ENCODE results near the gene DNLZ.
"Not testable (repeated sequence)": the region's sequence is repeated elsewhere in the genome, so short reads cannot be mapped to it uniquely, and the experiment has no call there.

DNLZ gene

GRCh38 chr9:136352682-136353081 lies 10.9 kb downstream of the DNLZ start:
- Histone ChIP-seq H3K4me3 (ENCODE audit: insufficient read depth, low read depth, low read length) (no peak overlapping the region), H3K9me3 (ENCODE audit: control insufficient read depth, low read length) (no peaks in the 10 kb centered on the region), H3K36me3 (ENCODE audit: control insufficient read depth, insufficient read depth, low read length) (no peaks in the 10 kb centered on the region), H3K27me3 (ENCODE audit: control insufficient read depth, insufficient read depth, low read length, poor library complexity, severe bottlenecking) (no peaks in the 10 kb centered on the region), H3K4me1 (ENCODE audit: control insufficient read depth, insufficient read depth, low read length) (no peaks in the 10 kb centered on the region), H3K27ac (ENCODE audit: insufficient read depth, low read depth, low read length, poor library complexity, severe bottlenecking) (no peak overlapping the region)
- WGBS, 2 experiments = 85 to 86% methylated on average over 16 of the region's 16 CpGs

GRCh38 chr9:136351868-136352267 lies 11.7 kb downstream of the DNLZ start:
- WGBS, 2 experiments = 96 to 97% methylated on average over 20 to 23 of the region's 24 CpGs
- not testable (repeated sequence) for H3K9me3 ChIP-seq (ENCODE audit: control insufficient read depth, low read length); H3K27me3 ChIP-seq (ENCODE audit: control insufficient read depth, insufficient read depth, low read length, poor library complexity, severe bottlenecking)

GRCh38 chr9:136351252-136351800 lies 12.2 kb downstream of the DNLZ start:
- 92 to 94% methylated on average over 11 of the region's 11 CpGs for WGBS, 2 experiments
- H3K27ac ChIP-seq (ENCODE audit: insufficient read depth, low read depth, low read length, poor library complexity, severe bottlenecking) = no peak overlapping the region
- no peaks in the 10 kb centered on the region for H3K9me3 ChIP-seq (ENCODE audit: control insufficient read depth, low read length)
- H3K4me3 ChIP-seq (ENCODE audit: insufficient read depth, low read depth, low read length) = no peak overlapping the region
- no peaks in the 10 kb centered on the region for H3K36me3 ChIP-seq (ENCODE audit: control insufficient read depth, insufficient read depth, low read length)
- peaks cover 4% of the 10 kb centered on the region for H3K4me1 ChIP-seq (ENCODE audit: control insufficient read depth, insufficient read depth, low read length)
- no peaks in the 10 kb centered on the region for H3K27me3 ChIP-seq (ENCODE audit: control insufficient read depth, insufficient read depth, low read length, poor library complexity, severe bottlenecking)

More at GRCh38 chr9:136351868-136352267, 11.7 kb downstream of the DNLZ start:
- H3K27ac ChIP-seq (ENCODE audit: insufficient read depth, low read depth, low read length, poor library complexity, severe bottlenecking); H3K36me3 ChIP-seq (ENCODE audit: control insufficient read depth, insufficient read depth, low read length); H3K4me3 ChIP-seq (ENCODE audit: insufficient read depth, low read depth, low read length); H3K4me1 ChIP-seq (ENCODE audit: control insufficient read depth, insufficient read depth, low read length): not testable (repeated sequence)

GRCh38 chr9:136349546-136349945 lies 14.0 kb downstream of the DNLZ start:
- H3K36me3 ChIP-seq (ENCODE audit: control insufficient read depth, insufficient read depth, low read length) = no peaks in the 10 kb centered on the region
- H3K4me3 ChIP-seq (ENCODE audit: insufficient read depth, low read depth, low read length) = no peak overlapping the region
- WGBS, 2 experiments = 87 to 90% methylated on average over 24 of the region's 24 CpGs

GRCh38 chr9:136348691-136349090 lies 14.9 kb downstream of the DNLZ start:
- Histone ChIP-seq H3K27me3 (ENCODE audit: control insufficient read depth, insufficient read depth, low read length, poor library complexity, severe bottlenecking) (no peaks in the 10 kb centered on the region), H3K4me1 (ENCODE audit: control insufficient read depth, insufficient read depth, low read length) (peaks cover 8% of the 10 kb centered on the region), H3K27ac (ENCODE audit: insufficient read depth, low read depth, low read length, poor library complexity, severe bottlenecking) (no peak overlapping the region), H3K4me3 (ENCODE audit: insufficient read depth, low read depth, low read length) (no peak overlapping the region), H3K36me3 (ENCODE audit: control insufficient read depth, insufficient read depth, low read length) (no peaks in the 10 kb centered on the region), H3K9me3 (ENCODE audit: control insufficient read depth, low read length) (no peaks in the 10 kb centered on the region)
- WGBS, 2 experiments = 95 to 96% methylated on average over 14 of the region's 14 CpGs

More at GRCh38 chr9:136349546-136349945, 14.0 kb downstream of the DNLZ start:
- peaks cover 8% of the 10 kb centered on the region for H3K4me1 ChIP-seq (ENCODE audit: control insufficient read depth, insufficient read depth, low read length)
- H3K27ac ChIP-seq (ENCODE audit: insufficient read depth, low read depth, low read length, poor library complexity, severe bottlenecking) = no peak overlapping the region
- H3K27me3 ChIP-seq (ENCODE audit: control insufficient read depth, insufficient read depth, low read length, poor library complexity, severe bottlenecking) = no peaks in the 10 kb centered on the region
- no peaks in the 10 kb centered on the region for H3K9me3 ChIP-seq (ENCODE audit: control insufficient read depth, low read length)

- Histone ChIP-seq H3K27me3 (ENCODE audit: control insufficient read depth, insufficient read depth, low read length, poor library complexity, severe bottlenecking) (no peaks in the 10 kb centered on the region), H3K9me3 (ENCODE audit: control insufficient read depth, low read length) (no peaks in the 10 kb centered on the region), H3K36me3 (ENCODE audit: control insufficient read depth, insufficient read depth, low read length) (no peaks in the 10 kb centered on the region), H3K27ac (ENCODE audit: insufficient read depth, low read depth, low read length, poor library complexity, severe bottlenecking) (no peak overlapping the region), H3K4me3 (ENCODE audit: insufficient read depth, low read depth, low read length) (no peak overlapping the region), H3K4me1 (ENCODE audit: control insufficient read depth, insufficient read depth, low read length) (peaks cover 16% of the 10 kb centered on the region)
- WGBS, 2 experiments = 92% methylated on average over 34 of the region's 34 CpGs
Observed at GRCh38 chr9:136347472-136348256, 15.9 kb downstream of the DNLZ start.

- WGBS, 2 experiments = 87 to 89% methylated on average over 20 of the region's 20 CpGs
- H3K4me1 ChIP-seq (ENCODE audit: control insufficient read depth, insufficient read depth, low read length) = peaks cover 17% of the 10 kb centered on the region
- H3K36me3 ChIP-seq (ENCODE audit: control insufficient read depth, insufficient read depth, low read length) = no peaks in the 10 kb centered on the region
- no peaks in the 10 kb centered on the region for H3K27me3 ChIP-seq (ENCODE audit: control insufficient read depth, insufficient read depth, low read length, poor library complexity, severe bottlenecking)
- no peak overlapping the region for H3K4me3 ChIP-seq (ENCODE audit: insufficient read depth, low read depth, low read length)
- no peaks in the 10 kb centered on the region for H3K9me3 ChIP-seq (ENCODE audit: control insufficient read depth, low read length)
- no peak overlapping the region for H3K27ac ChIP-seq (ENCODE audit: insufficient read depth, low read depth, low read length, poor library complexity, severe bottlenecking)
Observed at GRCh38 chr9:136346927-136347465, 16.5 kb downstream of the DNLZ start.

GRCh38 chr9:136346157-136346481 lies 17.4 kb downstream of the DNLZ start:
- H3K4me1 ChIP-seq (ENCODE audit: control insufficient read depth, insufficient read depth, low read length) = peaks cover 21% of the 10 kb centered on the region
- H3K36me3 ChIP-seq (ENCODE audit: control insufficient read depth, insufficient read depth, low read length) = no peaks in the 10 kb centered on the region
- 81 to 82% methylated on average over 10 of the region's 10 CpGs for whole genome bisulfite sequencing, 2 experiments
- no peak overlapping the region for H3K27ac ChIP-seq (ENCODE audit: insufficient read depth, low read depth, low read length, poor library complexity, severe bottlenecking)
- no peak overlapping the region for H3K4me3 ChIP-seq (ENCODE audit: insufficient read depth, low read depth, low read length)
- no peaks in the 10 kb centered on the region for H3K27me3 ChIP-seq (ENCODE audit: control insufficient read depth, insufficient read depth, low read length, poor library complexity, severe bottlenecking)
- no peaks in the 10 kb centered on the region for H3K9me3 ChIP-seq (ENCODE audit: control insufficient read depth, low read length)

- H3K4me3 ChIP-seq (ENCODE audit: insufficient read depth, low read depth, low read length) = no peak overlapping the region
- peaks cover 21% of the 10 kb centered on the region for H3K4me1 ChIP-seq (ENCODE audit: control insufficient read depth, insufficient read depth, low read length)
- 72 to 73% methylated on average over 43 of the region's 43 CpGs for WGBS, 2 experiments
- no peaks in the 10 kb centered on the region for H3K27me3 ChIP-seq (ENCODE audit: control insufficient read depth, insufficient read depth, low read length, poor library complexity, severe bottlenecking)
- H3K9me3 ChIP-seq (ENCODE audit: control insufficient read depth, low read length) = no peaks in the 10 kb centered on the region
- no peak overlapping the region for H3K27ac ChIP-seq (ENCODE audit: insufficient read depth, low read depth, low read length, poor library complexity, severe bottlenecking)
- no peaks in the 10 kb centered on the region for H3K36me3 ChIP-seq (ENCODE audit: control insufficient read depth, insufficient read depth, low read length)
Observed at GRCh38 chr9:136345281-136346156, 18.0 kb downstream of the DNLZ start.

Measured in ectodermal cell (in vitro differentiated cells).